MCF 10A (cell line): ENCODE measurements around the gene RALGDS. TPM values are rescaled to one million over a fixed set of nuclear protein-coding genes. Genes with fewer than 3 reads are reported as not detected.

Experiments used
- BruUV-seq: library from RNA; stranded (reverse); fragments of 400-500 nt; replicated peaks from 2 replicates; lab custom pipeline; 2021; lab: Mats Ljungman, UMichigan
- CTCF ChIA-PET: fragments of 300-600 bp; sonication (Branson Sonifier 250); formaldehyde crosslinking; extraction: SDS; loops from one replicate; lab custom pipeline; 2021; ENCODE audit warnings: antibody characterized with exemption, inconsistent platforms; lab: Yijun Ruan, JAX
- POLR2A ChIA-PET: fragments of 300-600, 350-650 bp; sonication (Branson Sonifier 250); formaldehyde crosslinking; extraction: SDS; loops from one replicate; lab custom pipeline; 2020; ENCODE audit warnings: antibody characterized with exemption, inconsistent platforms; lab: Yijun Ruan, JAX
- DNase-seq: peaks from one replicate; pipeline ENCODE4 v3.0.0-alpha.2; 2018; ENCODE audit not compliant: unreplicated experiment
- H3K27ac Mint-ChIP-seq: one replicate; pipeline ENCODE4 v1.8.0; 2022; ENCODE audit warnings: mild to moderate bottlenecking, low read depth, mixed read lengths; ENCODE audit not compliant: unreplicated experiment
- H3K27me3 Mint-ChIP-seq: one replicate; pipeline ENCODE4 v1.8.0; 2022; ENCODE audit warnings: mixed read lengths; ENCODE audit not compliant: insufficient read depth, unreplicated experiment
- H3K36me3 Mint-ChIP-seq: one replicate; pipeline ENCODE4 v1.8.0; 2022; ENCODE audit warnings: mild to moderate bottlenecking, moderate library complexity, mixed read lengths; ENCODE audit not compliant: insufficient read depth, unreplicated experiment
- H3K4me1 Mint-ChIP-seq: one replicate; pipeline ENCODE4 v1.8.0; 2022; ENCODE audit warnings: mixed read lengths; ENCODE audit not compliant: insufficient read depth, unreplicated experiment
- H3K4me3 Mint-ChIP-seq: one replicate; pipeline ENCODE4 v1.8.0; 2022; ENCODE audit warnings: mild to moderate bottlenecking, moderate library complexity, mixed read lengths; ENCODE audit not compliant: unreplicated experiment
- H3K9me3 Mint-ChIP-seq: one replicate; pipeline ENCODE4 v1.8.0; 2022; ENCODE audit warnings: mixed read lengths; ENCODE audit not compliant: unreplicated experiment
- CTCF ChIP-seq: fragments of 200-600 bp; IDR thresholded peaks from one replicate; pipeline ENCODE4 v1.8.0; 2022; ENCODE audit warnings: antibody characterized with exemption, mild to moderate bottlenecking; ENCODE audit not compliant: unreplicated experiment
- intact Hi-C: fragments of 100-400 bp; cut with micrococcal nuclease; formaldehyde crosslinking; loops from 2 replicates; pipeline ENCODE4 v1.14.1; 2022
- total RNA-seq: library from RNA; stranded (reverse); gene quantifications from 2 replicates; pipeline ENCODE4 v1.2.3, GENCODE V29; 2022

The RALGDS gene
- total RNA-seq, 1 experiment from 2014 or later = 14.2 TPM

- TF ChIP-seq CTCF = no peak
- no peaks in the 10 kb centered on the region for H3K9me3 Mint-ChIP-seq
- CTCF ChIA-PET = interaction anchor here (0.6 to 10.7 kb wide), 9 partner anchors 9 to 44 kb away, joined by 4 to 183 read pairs (median 8); no protein-coding TSS in a partner anchor
- no peaks in the 10 kb centered on the region for H3K4me1 Mint-ChIP-seq
- intact Hi-C loops = loop anchor here (1.0 kb wide), 2 partner anchors 29 to 43 kb away; no protein-coding TSS in a partner anchor
- H3K36me3 Mint-ChIP-seq = peaks cover 43% of the 10 kb centered on the region
- H3K27me3 Mint-ChIP-seq = no peaks in the 10 kb centered on the region
- no peak overlapping the region for H3K27ac Mint-ChIP-seq
- POLR2A ChIA-PET = interaction anchor here (0.8 kb wide), 1 partner anchor 73 kb away, joined by 3 read pairs; the partner anchor contains the start of gene GTF3C5
- no TSS peak for BruUV-seq
- H3K4me3 Mint-ChIP-seq = no peak overlapping the region
- DNase-seq = no peak
These were observed 17.0 kb downstream of the RALGDS start for GRCh38 chr9:133103987-133104505.

GRCh38 chr9:133103183-133103986, 17.7 kb downstream of the RALGDS start:
- intact Hi-C loops = loop anchor here (1.0 kb wide), 2 partner anchors 30 to 44 kb away; no protein-coding TSS in a partner anchor
- peak overlapping the region; percentile 75 for H3K27ac Mint-ChIP-seq
- H3K36me3 Mint-ChIP-seq = peaks cover 43% of the 10 kb centered on the region
- DNase-seq = peak; percentile 58
- no TSS peak for BruUV-seq
- no peaks in the 10 kb centered on the region for H3K4me1 Mint-ChIP-seq
- ChIA-PET POLR2A (interaction anchor here (0.8 to 1.3 kb wide), 2 partner anchors 41 to 73 kb away, joined by 3 read pairs; partner anchors contain the start of gene GTF3C5), CTCF (interaction anchor here (0.6 to 10.7 kb wide), 15 partner anchors 8 to 44 kb away, joined by 3 to 183 read pairs (median 7); no protein-coding TSS in a partner anchor)
- H3K27me3 Mint-ChIP-seq = no peaks in the 10 kb centered on the region
- no peak overlapping the region for H3K4me3 Mint-ChIP-seq
- TF ChIP-seq CTCF = peak; percentile 95
- H3K9me3 Mint-ChIP-seq = no peaks in the 10 kb centered on the region

GRCh38 chr9:133102190-133103021, 18.6 kb downstream of the RALGDS start:
- no peaks in the 10 kb centered on the region for H3K4me1 Mint-ChIP-seq
- H3K9me3 Mint-ChIP-seq = no peaks in the 10 kb centered on the region
- ChIA-PET CTCF (interaction anchor here (0.6 to 10.7 kb wide), 19 partner anchors 8 to 335 kb away, joined by 3 to 183 read pairs (median 5); no protein-coding TSS in a partner anchor), POLR2A (interaction anchor here (0.7 to 1.3 kb wide), 2 partner anchors 28 to 42 kb away, joined by 3 read pairs; no protein-coding TSS in a partner anchor)
- no TSS peak for BruUV-seq
- no peak overlapping the region for H3K4me3 Mint-ChIP-seq
- intact Hi-C loops = loop anchor here (1.0 kb wide), 2 partner anchors 31 to 45 kb away; no protein-coding TSS in a partner anchor
- peak overlapping the region; percentile 75 for H3K27ac Mint-ChIP-seq
- no peak for TF ChIP-seq CTCF
- DNase-seq = no peak
- no peaks in the 10 kb centered on the region for H3K27me3 Mint-ChIP-seq
- H3K36me3 Mint-ChIP-seq = peaks cover 49% of the 10 kb centered on the region
